Small intestine (tissue), 7 donors: ENCODE data around the gene NR6A1. TPM values are rescaled to one million over a fixed set of nuclear protein-coding genes. Genes with fewer than 3 reads are reported as not detected.

Source experiments
- DNase-seq, 2 donors: peaks; one replicate each; pipeline versions ENCODE4 v3.0.0 to v3.0.0-alpha.2; 2013
- FAIRE-seq: peaks from 2 replicates; lab custom pipeline; 2012; peaks lifted over from hg19 to GRCh38; lab: Jason Lieb, UNC
- H3K27ac ChIP-seq, 3 donors: one replicate each; pipeline ENCODE4 v1.5.1; 2013; ENCODE audit warnings: low read length in 2 of 3, mild to moderate bottlenecking in 2 of 3, control low read depth in 1 of 3, inconsistent platforms in 1 of 3, low read depth in 1 of 3, moderate library complexity in 1 of 3
- H3K27me3 ChIP-seq, 3 donors: one replicate each; pipeline ENCODE4 v1.6.1; 2013; ENCODE audit warnings: low read length in 3 of 3, inconsistent platforms in 1 of 3; ENCODE audit not compliant: control insufficient read depth in 3 of 3, insufficient read depth in 3 of 3
- H3K36me3 ChIP-seq, 3 donors: one replicate each; pipeline ENCODE4 v1.6.1; 2013; ENCODE audit warnings: low read length in 3 of 3, inconsistent platforms in 1 of 3, low read depth in 1 of 3, mild to moderate bottlenecking in 1 of 3, moderate library complexity in 1 of 3; ENCODE audit not compliant: control insufficient read depth in 3 of 3, insufficient read depth in 2 of 3
- H3K4me1 ChIP-seq, 3 donors: one replicate each; pipeline ENCODE4 v1.6.1; 2013; ENCODE audit warnings: low read length in 2 of 3, inconsistent platforms in 1 of 3, low read depth in 1 of 3, mild to moderate bottlenecking in 1 of 3, moderate library complexity in 1 of 3; ENCODE audit not compliant: control insufficient read depth in 3 of 3, insufficient read depth in 2 of 3
- H3K4me3 ChIP-seq, 3 donors: one replicate each; pipeline ENCODE4 v1.5.1; 2013; ENCODE audit warnings: low read length in 3 of 3, control low read depth in 1 of 3, inconsistent platforms in 1 of 3, low read depth in 1 of 3, mild to moderate bottlenecking in 1 of 3, moderate library complexity in 1 of 3
- H3K9me3 ChIP-seq, 2 donors: one replicate each; pipeline ENCODE4 v1.6.1; 2013; ENCODE audit warnings: low read depth in 1 of 2, low read length in 1 of 2; ENCODE audit not compliant: control insufficient read depth in 2 of 2, insufficient read depth in 1 of 2
- WGBS, 3 donors: extraction: QIAGEN DNeasy Blood & Tissue Kit; methylation state at CpG; one replicate each; pipeline ENCODE4 v1.1.7; 2013; 5-methylcytosine and 5-hydroxymethylcytosine counted together
- polyA plus RNA-seq, 4 donors: library from polyadenylated mRNA; stranded (reverse) in 3 of 4; unstranded in 1 of 4; fragments of 200-250 nt in 3 of 4; fragments of 120-200 nt in 1 of 4; gene quantifications; one replicate each; pipeline versions ENCODE4 v1.2.1 to v1.2.3, GENCODE V29; 2013
- donor health status: healthy with polysubstance abuse.
- donor health status: control.
- donor health status: control.
- donor health status: Bipolar disorder and iron deficiency.
- donor health status: healthy.

NR6A1 gene
- polyA plus RNA-seq, 4 donors = 2.3 to 6.0 (median 4.0) TPM

DNA sequence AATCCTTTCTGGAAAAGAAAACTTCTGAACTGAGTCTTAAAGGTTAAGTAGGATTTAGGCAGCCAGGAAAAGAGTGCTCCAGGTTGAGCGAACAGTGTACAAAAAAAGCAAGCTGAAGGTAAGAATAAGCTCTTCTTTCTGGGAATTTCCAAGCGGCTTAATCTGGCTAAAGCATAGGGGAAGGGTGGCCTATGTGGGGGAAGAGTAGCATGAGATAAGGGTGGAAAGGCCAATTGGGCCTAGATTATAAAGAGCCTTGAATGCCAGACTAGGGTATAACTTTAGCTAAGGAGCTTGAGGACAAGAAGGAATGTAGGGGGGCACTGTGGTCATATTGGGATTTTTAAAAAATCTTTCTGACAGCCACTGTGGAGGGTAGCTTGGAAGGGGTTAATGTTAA lies 226.6 kb downstream of the NR6A1 start:
- H3K27me3 ChIP-seq = no peaks in the 10 kb centered on the region
- no peak overlapping the region for H3K4me3 ChIP-seq
- H3K36me3 ChIP-seq = peaks cover 0 to 6% (median 0%) of the 10 kb centered on the region in 3 donors
- DNase-seq (no peak), FAIRE-seq (no peak)
- no peak overlapping the region for H3K27ac ChIP-seq
- 95 to 98% (median 96%) methylated on average over 2 of the region's 2 CpGs for WGBS, 3 donors
- no peaks in the 10 kb centered on the region for H3K9me3 ChIP-seq
- no peaks in the 10 kb centered on the region for H3K4me1 ChIP-seq

DNA sequence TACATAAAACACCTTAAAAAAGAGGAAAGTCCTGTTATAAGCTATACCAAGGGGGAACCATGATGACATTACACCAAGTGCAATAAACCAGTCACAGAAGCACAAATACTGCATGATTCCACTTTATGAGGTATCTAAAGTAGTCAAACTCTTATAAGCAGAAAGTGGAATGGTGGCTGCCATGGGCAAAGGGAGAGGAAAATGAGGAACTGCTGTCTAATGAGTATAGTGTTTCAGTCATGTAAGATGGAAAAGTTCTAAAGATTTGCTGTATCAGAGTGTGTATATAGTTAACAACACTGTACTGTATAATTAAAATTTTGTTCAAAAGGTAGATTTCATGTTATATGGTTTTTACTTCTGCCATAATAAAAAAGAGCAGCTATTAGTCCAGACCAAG lies 229.3 kb downstream of the NR6A1 start:
- Histone ChIP-seq H3K9me3 (no peaks in the 10 kb centered on the region), H3K4me1 (no peaks in the 10 kb centered on the region), H3K36me3 (peaks cover 0 to 15% (median 2%) of the 10 kb centered on the region in 3 donors), H3K27me3 (no peaks in the 10 kb centered on the region), H3K4me3 (no peak overlapping the region), H3K27ac (no peak overlapping the region)
- FAIRE-seq (no peak), DNase-seq (no peak)

DNA sequence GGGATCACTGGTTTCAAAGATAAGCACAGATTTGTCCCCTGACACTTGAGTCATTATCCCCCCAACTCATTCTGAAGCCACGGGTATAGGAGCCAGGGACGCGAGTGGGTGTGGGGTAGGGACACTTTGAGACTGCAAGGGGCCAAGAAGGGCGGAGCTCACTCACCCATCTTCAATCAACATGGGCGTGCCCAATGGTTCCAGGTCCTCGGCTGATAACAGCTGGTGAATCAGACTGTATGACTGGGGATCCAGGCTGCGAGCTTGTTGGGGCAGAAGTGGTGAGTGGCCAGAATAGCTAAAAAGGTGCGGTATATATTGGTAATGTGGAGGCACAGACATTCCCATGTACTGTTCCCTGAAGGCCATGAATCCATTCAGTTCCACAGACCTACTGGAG lies 233.2 kb downstream of the NR6A1 start:
- FAIRE-seq = no peak
- DNase-seq = peak in 1 of 2 donors; percentile 66
- Histone ChIP-seq H3K9me3 (no peaks in the 10 kb centered on the region), H3K27me3 (no peaks in the 10 kb centered on the region), H3K4me3 (no peak overlapping the region), H3K36me3 (peaks cover 0 to 40% (median 2%) of the 10 kb centered on the region in 3 donors), H3K4me1 (no peaks in the 10 kb centered on the region), H3K27ac (no peak overlapping the region)
- 59 to 75% (median 71%) methylated on average over 8 of the region's 8 CpGs for WGBS, 3 donors

DNA sequence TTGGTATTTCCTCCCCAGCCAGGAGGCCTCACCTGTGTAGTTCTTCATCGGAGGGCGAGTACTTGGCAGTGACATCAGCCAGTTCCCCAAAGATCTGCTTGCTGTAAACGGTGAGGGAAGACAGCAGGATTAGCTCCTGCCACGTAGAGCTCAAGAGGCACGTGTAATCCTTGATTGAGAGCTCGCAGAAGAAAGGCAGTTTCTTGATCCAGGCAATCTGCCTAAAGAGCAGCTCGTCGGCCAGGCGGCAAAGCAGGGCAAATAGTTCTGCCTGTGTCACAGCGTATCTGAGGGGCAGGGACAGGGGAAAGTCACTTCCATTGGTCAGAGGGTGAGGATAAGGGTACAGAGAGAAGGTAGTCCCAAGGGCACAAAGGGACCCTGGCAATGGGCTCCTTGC lies 235.3 kb downstream of the NR6A1 start:
- FAIRE-seq = no peak
- no peak for DNase-seq
- WGBS, 3 donors = 87 to 95% (median 90%) methylated on average over 10 of the region's 10 CpGs
- Histone ChIP-seq H3K36me3 (peaks cover 0 to 41% (median 2%) of the 10 kb centered on the region in 3 donors), H3K27me3 (no peaks in the 10 kb centered on the region), H3K4me3 (no peak overlapping the region), H3K4me1 (no peaks in the 10 kb centered on the region), H3K27ac (no peak overlapping the region), H3K9me3 (no peaks in the 10 kb centered on the region)

DNA sequence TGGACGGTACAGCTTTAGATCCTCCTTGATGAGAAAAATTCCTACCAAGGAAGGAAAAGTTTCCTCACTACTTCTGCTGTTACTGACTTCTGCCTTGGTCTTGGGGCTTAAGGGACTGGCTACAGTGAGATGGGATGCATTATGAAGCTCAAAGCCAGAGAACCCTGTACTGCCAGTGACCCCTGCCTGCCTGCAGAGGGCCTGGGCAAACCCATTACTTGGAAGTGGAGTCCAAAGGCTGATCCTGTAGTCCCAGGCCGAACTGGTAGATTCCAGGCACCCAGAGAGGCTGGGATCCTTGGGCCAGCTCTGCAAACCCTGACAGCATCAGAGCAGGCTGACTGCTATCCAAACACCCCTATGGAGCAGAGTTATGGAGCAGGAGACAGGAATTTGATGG lies 238.2 kb downstream of the NR6A1 start:
- FAIRE-seq = no peak
- 84 to 91% (median 84%) methylated on average over 2 of the region's 2 CpGs for WGBS, 3 donors

DNA sequence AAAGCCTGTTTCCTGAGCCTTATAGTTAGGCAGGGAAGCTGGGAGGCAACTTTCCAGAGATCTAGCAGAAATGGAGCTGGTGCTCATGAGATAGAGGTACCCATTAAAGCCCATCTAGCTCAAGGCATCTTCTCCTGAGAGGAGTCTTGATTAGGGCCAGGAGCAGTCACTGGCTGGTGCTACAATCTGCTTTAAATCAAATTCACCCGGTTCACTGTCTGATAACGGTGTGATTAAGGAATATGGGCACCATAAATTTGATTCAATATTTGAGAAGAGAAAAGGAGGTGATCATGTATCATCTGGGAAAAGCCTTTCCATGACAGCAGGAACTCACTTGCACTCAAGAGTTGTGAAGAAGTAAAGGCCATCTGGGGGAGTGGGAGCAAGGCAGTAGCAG lies 240.0 kb downstream of the NR6A1 start:
- Histone ChIP-seq H3K9me3 (no peaks in the 10 kb centered on the region), H3K27ac (no peak overlapping the region), H3K4me1 (no peaks in the 10 kb centered on the region), H3K27me3 (no peaks in the 10 kb centered on the region), H3K4me3 (no peak overlapping the region), H3K36me3 (peaks cover 0 to 29% (median 2%) of the 10 kb centered on the region in 3 donors)
- WGBS, 3 donors = 65 to 83% (median 73%) methylated on average over 2 of the region's 2 CpGs
- FAIRE-seq = no peak
- DNase-seq = no peak

More for the DNA sequence above, 238.2 kb downstream of the NR6A1 start:
- Histone ChIP-seq H3K4me1 (no peaks in the 10 kb centered on the region), H3K9me3 (no peaks in the 10 kb centered on the region), H3K36me3 (peaks cover 0 to 32% (median 2%) of the 10 kb centered on the region in 3 donors), H3K27me3 (no peaks in the 10 kb centered on the region), H3K27ac (no peak overlapping the region), H3K4me3 (no peak overlapping the region)
- no peak for DNase-seq

DNA sequence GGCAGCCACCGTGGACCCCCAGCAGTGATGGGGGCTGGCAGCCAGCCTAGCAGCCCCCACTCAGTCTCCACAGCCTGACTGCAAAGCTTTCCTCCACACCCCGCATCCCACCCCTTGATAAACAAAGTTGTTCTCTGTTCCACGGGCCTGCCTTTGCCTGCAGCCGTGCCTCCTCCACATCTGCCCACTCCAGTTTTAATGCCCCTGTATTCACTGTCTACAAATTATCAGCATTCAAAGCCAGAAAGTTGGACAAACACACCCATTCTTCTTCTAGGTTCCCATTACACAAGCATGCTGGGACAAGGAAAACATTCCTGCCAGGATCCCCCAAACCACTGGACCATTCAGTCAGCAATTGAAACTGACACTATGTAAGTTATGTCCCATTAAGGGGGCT lies 240.9 kb downstream of the NR6A1 start:
- Histone ChIP-seq H3K27ac (no peak overlapping the region), H3K36me3 (peaks cover 0 to 27% (median 2%) of the 10 kb centered on the region in 3 donors), H3K4me1 (no peaks in the 10 kb centered on the region), H3K9me3 (no peaks in the 10 kb centered on the region), H3K4me3 (no peak overlapping the region), H3K27me3 (no peaks in the 10 kb centered on the region)
- WGBS, 3 donors = 78 to 90% (median 84%) methylated on average over 4 of the region's 4 CpGs
- no peak for DNase-seq
- no peak for FAIRE-seq

DNA sequence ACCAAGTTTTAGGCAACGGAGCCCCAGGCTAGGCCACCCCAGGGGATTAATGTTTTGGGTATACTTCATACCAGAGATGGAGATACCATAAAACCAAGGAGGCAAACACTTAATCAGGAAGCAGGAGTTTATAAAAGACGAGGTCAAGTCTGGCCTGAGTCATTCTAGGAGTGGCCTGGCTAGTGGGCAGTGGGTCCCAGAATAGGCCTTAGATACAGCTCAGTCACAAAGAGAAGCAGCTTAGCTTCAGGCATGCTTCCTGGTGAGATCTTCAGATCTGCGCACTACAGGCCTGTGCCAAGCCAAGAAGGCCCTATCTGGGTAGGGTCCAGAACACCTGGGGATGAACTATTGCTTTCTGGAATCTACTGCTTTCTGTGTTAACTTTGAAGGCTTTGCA lies 243.3 kb downstream of the NR6A1 start:
- H3K27ac ChIP-seq = no peak overlapping the region
- H3K9me3 ChIP-seq = no peaks in the 10 kb centered on the region
- no peak for FAIRE-seq
- no peak for DNase-seq
- 82 to 86% (median 84%) methylated on average over 3 of the region's 3 CpGs for WGBS, 3 donors
- H3K4me1 ChIP-seq = no peaks in the 10 kb centered on the region
- H3K27me3 ChIP-seq = no peaks in the 10 kb centered on the region
- peaks cover 0 to 11% (median 2%) of the 10 kb centered on the region in 3 donors for H3K36me3 ChIP-seq
- no peak overlapping the region for H3K4me3 ChIP-seq

DNA sequence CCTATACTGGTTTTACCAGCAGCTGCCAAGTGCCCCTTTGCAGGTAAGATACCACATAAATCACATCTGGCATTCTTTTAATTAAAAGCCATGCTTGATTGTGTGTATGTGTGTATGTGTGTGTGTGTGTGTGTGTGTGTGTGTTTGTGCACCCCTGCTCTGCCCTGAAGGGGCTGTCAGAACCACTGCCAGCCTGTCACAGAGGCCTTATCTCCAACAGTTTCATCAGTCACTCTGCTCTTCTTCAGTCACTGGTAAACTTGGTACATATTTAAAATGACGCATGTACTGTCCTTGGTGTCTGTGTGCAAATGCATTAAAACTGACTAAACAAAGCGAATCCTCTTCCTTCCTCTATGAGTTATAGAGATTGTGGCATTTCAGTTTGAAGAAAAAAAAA lies 244.9 kb downstream of the NR6A1 start:
- no peaks in the 10 kb centered on the region for H3K27me3 ChIP-seq
- 93 to 95% (median 94%) methylated on average over 2 of the region's 2 CpGs for WGBS, 3 donors
- peaks cover 0 to 8% (median 0%) of the 10 kb centered on the region in 3 donors for H3K4me1 ChIP-seq
- H3K4me3 ChIP-seq = no peak overlapping the region
- H3K36me3 ChIP-seq = peaks cover 0 to 20% (median 2%) of the 10 kb centered on the region in 3 donors
- no peak overlapping the region for H3K27ac ChIP-seq
- DNase-seq = no peak
- FAIRE-seq = no peak
- H3K9me3 ChIP-seq = no peaks in the 10 kb centered on the region
